Astrocyte (in vitro differentiated cells and primary cell): ENCODE data around the gene TWSG1. TPM values are rescaled to one million over a fixed set of nuclear protein-coding genes. Genes with fewer than 3 reads are reported as not detected.

Experiments used
- DNase-seq: peaks from one replicate; pipeline ENCODE4 v3.0.0-alpha.2; 2010; ENCODE audit warnings: low read depth
- FAIRE-seq: peaks from 2 replicates; lab custom pipeline; 2011; peaks lifted over from hg19 to GRCh38; lab: Jason Lieb, UNC
- H2AFZ ChIP-seq: 2 replicates; pipeline ENCODE4 v1.6.0; 2012; ENCODE audit warnings: low read depth, low read length, inconsistent platforms
- H3K27ac ChIP-seq: 2 replicates; pipeline ENCODE4 v1.5.1; 2011; ENCODE audit warnings: low read depth, low read length, inconsistent platforms
- H3K27me3 ChIP-seq: 2 replicates; pipeline ENCODE4 v1.6.0; 2011; ENCODE audit warnings: low read length, inconsistent platforms; ENCODE audit not compliant: insufficient read depth
- H3K36me3 ChIP-seq: 2 replicates; pipeline ENCODE4 v1.5.1; 2011; ENCODE audit warnings: low read length, inconsistent platforms; ENCODE audit not compliant: insufficient read depth
- H3K4me1 ChIP-seq: 2 replicates; pipeline ENCODE4 v1.5.1; 2011; ENCODE audit warnings: low read length, inconsistent platforms; ENCODE audit not compliant: insufficient read depth
- H3K4me2 ChIP-seq: 2 replicates; pipeline ENCODE4 v1.6.0; 2012; ENCODE audit warnings: low read length, inconsistent platforms
- H3K4me3 ChIP-seq: 2 replicates; pipeline ENCODE4 v1.5.1; 2011; ENCODE audit warnings: low read depth, mild to moderate bottlenecking, low read length, inconsistent platforms; ENCODE audit not compliant: insufficient read depth
- H3K79me2 ChIP-seq: 2 replicates; pipeline ENCODE4 v1.6.0; 2012; ENCODE audit warnings: mild to moderate bottlenecking, low read length, inconsistent platforms; ENCODE audit not compliant: insufficient read depth
- H3K9ac ChIP-seq: 2 replicates; pipeline ENCODE4 v1.6.0; 2012; ENCODE audit warnings: mild to moderate bottlenecking, low read length, inconsistent platforms
- H3K9me3 ChIP-seq: 2 replicates; pipeline ENCODE4 v1.5.1; 2012; ENCODE audit warnings: low read depth, mild to moderate bottlenecking, low read length, inconsistent platforms; ENCODE audit not compliant: insufficient read depth
- H4K20me1 ChIP-seq: 2 replicates; pipeline ENCODE4 v1.6.0; 2012; ENCODE audit warnings: low read length, inconsistent platforms; ENCODE audit not compliant: insufficient read depth
- H3K27ac Mint-ChIP-seq: one replicate; pipeline ENCODE4 v1.8.0; 2021; ENCODE audit warnings: mild to moderate bottlenecking, mixed read lengths; ENCODE audit not compliant: unreplicated experiment
- H3K27me3 Mint-ChIP-seq: one replicate; pipeline ENCODE4 v1.8.0; 2021; ENCODE audit warnings: low read depth, mixed read lengths; ENCODE audit not compliant: unreplicated experiment
- H3K36me3 Mint-ChIP-seq: one replicate; pipeline ENCODE4 v1.8.0; 2021; ENCODE audit warnings: low read depth, mixed read lengths; ENCODE audit not compliant: unreplicated experiment
- H3K4me1 Mint-ChIP-seq: one replicate; pipeline ENCODE4 v1.8.0; 2021; ENCODE audit warnings: low read depth, mixed read lengths; ENCODE audit not compliant: unreplicated experiment
- H3K4me3 Mint-ChIP-seq: one replicate; pipeline ENCODE4 v1.8.0; 2021; ENCODE audit warnings: mild to moderate bottlenecking, moderate library complexity, mixed read lengths; ENCODE audit not compliant: unreplicated experiment
- H3K9me3 Mint-ChIP-seq: one replicate; pipeline ENCODE4 v1.8.0; 2021; ENCODE audit warnings: mild to moderate bottlenecking, mixed read lengths; ENCODE audit not compliant: unreplicated experiment
- EZH2 ChIP-seq: IDR thresholded peaks from 2 replicates; pipeline ENCODE4 v1.6.1; 2012; ENCODE audit warnings: mild to moderate bottlenecking, low read length, inconsistent platforms; ENCODE audit not compliant: insufficient read depth
- total RNA-seq: library from RNA; stranded (reverse); gene quantifications from 2 replicates; pipeline ENCODE4 v1.2.1, GENCODE V29; 2021
- TF ChIP-seq, protein P1 (sequence below): IDR thresholded peaks from 2 replicates; pipeline ENCODE4 v1.5.1; 2011; ENCODE audit warnings: low read depth, mild to moderate bottlenecking, inconsistent platforms, low read length, moderate library complexity; ENCODE audit not compliant: insufficient read depth

Gene TWSG1
- total RNA-seq, 1 donor from 2014 or later = 48.4 TPM

DNA sequence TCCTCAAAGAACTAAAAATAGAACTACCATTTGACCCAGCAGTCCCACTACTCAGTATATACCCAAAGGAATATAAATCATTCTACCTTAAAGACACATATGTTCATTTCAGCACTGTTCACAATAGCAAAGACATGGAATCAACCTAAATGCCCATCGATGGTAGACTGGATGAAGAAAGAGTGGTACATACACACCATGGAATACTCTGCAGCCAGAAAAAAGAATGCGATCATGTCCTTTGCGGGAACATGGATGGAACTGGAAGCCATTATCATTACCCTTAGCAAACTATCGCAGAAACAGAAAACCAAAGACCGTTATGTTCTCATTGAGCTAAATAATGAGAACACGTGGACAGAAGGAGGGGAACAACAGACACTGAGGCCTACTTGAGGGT lies 44.5 kb downstream of the TWSG1 start:
- H3K36me3 ChIP-seq = no peaks in the 10 kb centered on the region
- H3K4me1 ChIP-seq = no peaks in the 10 kb centered on the region
- DNase-seq (no peak), FAIRE-seq (no peak)
- no peak overlapping the region for H3K4me3 ChIP-seq
- no peak overlapping the region for H2AFZ ChIP-seq
- H3K79me2 ChIP-seq = no peaks in the 10 kb centered on the region
- no peaks in the 10 kb centered on the region for H3K9me3 ChIP-seq
- Mint-ChIP-seq H3K36me3 (peaks cover 10% of the 10 kb centered on the region), H3K4me1 (peaks cover 7% of the 10 kb centered on the region), H3K4me3 (no peak overlapping the region), H3K27ac (no peak overlapping the region), H3K9me3 (no peaks in the 10 kb centered on the region), H3K27me3 (no peaks in the 10 kb centered on the region)
- no peaks in the 10 kb centered on the region for H3K27me3 ChIP-seq
- TF ChIP-seq, protein P1, sequence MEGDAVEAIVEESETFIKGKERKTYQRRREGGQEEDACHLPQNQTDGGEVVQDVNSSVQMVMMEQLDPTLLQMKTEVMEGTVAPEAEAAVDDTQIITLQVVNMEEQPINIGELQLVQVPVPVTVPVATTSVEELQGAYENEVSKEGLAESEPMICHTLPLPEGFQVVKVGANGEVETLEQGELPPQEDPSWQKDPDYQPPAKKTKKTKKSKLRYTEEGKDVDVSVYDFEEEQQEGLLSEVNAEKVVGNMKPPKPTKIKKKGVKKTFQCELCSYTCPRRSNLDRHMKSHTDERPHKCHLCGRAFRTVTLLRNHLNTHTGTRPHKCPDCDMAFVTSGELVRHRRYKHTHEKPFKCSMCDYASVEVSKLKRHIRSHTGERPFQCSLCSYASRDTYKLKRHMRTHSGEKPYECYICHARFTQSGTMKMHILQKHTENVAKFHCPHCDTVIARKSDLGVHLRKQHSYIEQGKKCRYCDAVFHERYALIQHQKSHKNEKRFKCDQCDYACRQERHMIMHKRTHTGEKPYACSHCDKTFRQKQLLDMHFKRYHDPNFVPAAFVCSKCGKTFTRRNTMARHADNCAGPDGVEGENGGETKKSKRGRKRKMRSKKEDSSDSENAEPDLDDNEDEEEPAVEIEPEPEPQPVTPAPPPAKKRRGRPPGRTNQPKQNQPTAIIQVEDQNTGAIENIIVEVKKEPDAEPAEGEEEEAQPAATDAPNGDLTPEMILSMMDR = no peak
- no peak for TF ChIP-seq EZH2
- no peaks in the 10 kb centered on the region for H4K20me1 ChIP-seq
- H3K4me2 ChIP-seq = no peak overlapping the region
- H3K9ac ChIP-seq = no peak overlapping the region
- no peak overlapping the region for H3K27ac ChIP-seq

DNA sequence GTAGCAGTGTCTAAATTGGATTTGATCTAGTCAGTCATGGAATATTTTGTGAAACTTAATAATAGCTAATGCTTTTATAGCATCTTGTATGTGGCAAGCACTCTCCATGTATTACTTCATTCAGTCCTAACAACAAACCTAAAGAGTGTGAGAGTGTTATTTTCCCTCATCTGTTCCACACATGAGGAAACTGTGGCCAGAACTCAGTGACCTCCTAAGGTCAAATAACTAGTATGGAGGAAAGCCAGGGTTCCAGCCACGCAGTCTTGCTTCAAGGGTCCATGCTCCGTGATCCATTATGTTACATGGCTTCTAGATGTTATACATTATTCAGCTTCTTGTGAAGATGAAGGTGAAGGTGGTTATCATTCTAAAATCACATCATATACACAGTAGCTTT lies 45.5 kb downstream of the TWSG1 start:
- Mint-ChIP-seq H3K27me3 (no peaks in the 10 kb centered on the region), H3K4me1 (peaks cover 7% of the 10 kb centered on the region), H3K27ac (no peak overlapping the region), H3K9me3 (no peaks in the 10 kb centered on the region), H3K4me3 (no peak overlapping the region), H3K36me3 (peaks cover 9% of the 10 kb centered on the region)
- no peaks in the 10 kb centered on the region for H3K36me3 ChIP-seq
- TF ChIP-seq, protein P1 = no peak
- no peak for TF ChIP-seq EZH2
- H3K4me3 ChIP-seq = no peak overlapping the region
- FAIRE-seq (peak; percentile 56), DNase-seq (peak; percentile 9)
- H3K9ac ChIP-seq = no peak overlapping the region
- no peaks in the 10 kb centered on the region for H4K20me1 ChIP-seq
- no peaks in the 10 kb centered on the region for H3K79me2 ChIP-seq
- no peak overlapping the region for H2AFZ ChIP-seq
- H3K27me3 ChIP-seq = no peaks in the 10 kb centered on the region
- no peaks in the 10 kb centered on the region for H3K9me3 ChIP-seq
- no peak overlapping the region for H3K27ac ChIP-seq
- no peak overlapping the region for H3K4me2 ChIP-seq
- no peaks in the 10 kb centered on the region for H3K4me1 ChIP-seq

DNA sequence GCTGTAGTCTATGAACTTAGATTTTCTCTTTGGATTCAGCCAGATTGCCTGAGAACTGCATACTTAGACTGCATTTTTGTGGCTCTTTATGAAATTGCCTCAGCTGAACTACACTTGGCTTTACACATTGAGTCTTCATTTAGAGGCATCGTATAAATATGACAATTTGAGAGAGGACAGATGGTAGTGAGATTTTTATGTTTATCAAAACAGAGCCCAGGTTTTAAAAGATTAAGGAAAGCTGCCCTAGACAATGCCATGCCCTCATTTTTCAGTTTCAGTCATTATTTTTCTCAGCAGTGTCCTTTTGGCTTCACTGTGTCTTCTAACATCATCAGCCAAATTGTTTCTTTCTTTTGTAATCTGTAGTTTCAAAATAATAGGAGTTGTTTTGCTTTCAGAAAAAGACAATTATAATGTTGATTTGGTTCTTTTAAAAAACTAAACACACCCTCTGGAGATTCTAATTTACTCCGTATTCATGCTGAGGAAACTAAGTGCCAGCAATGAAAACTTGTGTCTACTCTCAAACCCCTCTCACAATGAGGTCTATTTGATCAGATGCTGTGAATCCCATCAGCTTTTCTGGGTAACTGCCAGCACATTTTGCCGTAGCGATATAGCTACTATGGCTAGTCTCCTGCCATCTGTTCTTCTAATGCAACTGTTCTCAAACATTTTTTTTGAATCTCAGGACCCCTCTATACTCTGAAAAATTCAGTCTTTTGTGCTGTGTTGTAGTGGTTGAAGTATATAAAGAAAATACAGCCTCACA lies 46.2 kb downstream of the TWSG1 start:
- no peaks in the 10 kb centered on the region for H3K27me3 ChIP-seq
- H3K9me3 Mint-ChIP-seq = no peaks in the 10 kb centered on the region
- no peak overlapping the region for H3K4me3 ChIP-seq
- H3K4me1 Mint-ChIP-seq = peaks cover 7% of the 10 kb centered on the region
- no peaks in the 10 kb centered on the region for H3K4me1 ChIP-seq
- no peaks in the 10 kb centered on the region for H3K27me3 Mint-ChIP-seq
- no peak overlapping the region for H3K9ac ChIP-seq
- H4K20me1 ChIP-seq = no peaks in the 10 kb centered on the region
- no peak overlapping the region for H3K27ac Mint-ChIP-seq
- H3K36me3 Mint-ChIP-seq = peaks cover 9% of the 10 kb centered on the region
- H3K79me2 ChIP-seq = no peaks in the 10 kb centered on the region
- H3K9me3 ChIP-seq = no peaks in the 10 kb centered on the region
- H2AFZ ChIP-seq = no peak overlapping the region
- H3K36me3 ChIP-seq = no peaks in the 10 kb centered on the region
- FAIRE-seq (peak; percentile 43), DNase-seq (peak; percentile 57)
- H3K4me3 Mint-ChIP-seq = no peak overlapping the region
- TF ChIP-seq, protein P1 = no peak
- no peak overlapping the region for H3K27ac ChIP-seq
- H3K4me2 ChIP-seq = no peak overlapping the region
